ENCODE data around the gene BANK1. TPM values are rescaled to one million over a fixed set of nuclear protein-coding genes. Genes with fewer than 3 reads are reported as not detected.

Gene BANK1
- total RNA-seq, 1 donor from 2014 or later, result 0.19 TPM

GRCh38 chr4:101870874-101871273 lies 80.3 kb downstream of the BANK1 start:
- no peaks in the 10 kb centered on the region for H3K9me3 ChIP-seq (ENCODE audit: low read depth)
- H3F3A ChIP-seq (ENCODE audit: low read depth), result no peaks in the 10 kb centered on the region
- no peak for TF ChIP-seq EZH2phosphoT487 (IDR thresholded peaks at IDR 0.05)
- no peak for TF ChIP-seq CTCF (IDR thresholded peaks at IDR 0.05)
- no peak for TF ChIP-seq EZH2 (IDR thresholded peaks at IDR 0.05)
- no peaks in the 10 kb centered on the region for H4K20me1 ChIP-seq (ENCODE audit: low read depth)
- Mint-ChIP-seq H3K4me1 (no peaks in the 10 kb centered on the region), H3K27me3 (ENCODE audit: insufficient read depth, low read depth) (no peaks in the 10 kb centered on the region), H3K9me3 (no peaks in the 10 kb centered on the region), H3K27ac (no peak overlapping the region), H3K36me3 (no peaks in the 10 kb centered on the region), H3K4me3 (no peak overlapping the region)
- peaks cover 8% of the 10 kb centered on the region for H3K4me1 ChIP-seq
- no peak overlapping the region for H3K9ac ChIP-seq
- no peak overlapping the region for H2AFZ ChIP-seq (replicated peaks)
- no peaks in the 10 kb centered on the region for H3K36me3 ChIP-seq
- DNase-seq (ENCODE audit: low spot score), result no peak
- no peak overlapping the region for H3K4me2 ChIP-seq
- no peaks in the 10 kb centered on the region for H3K79me2 ChIP-seq (ENCODE audit: low read depth)
- H3K27me3 ChIP-seq, result no peaks in the 10 kb centered on the region
- H3K27ac ChIP-seq, result no peak overlapping the region
- no peak overlapping the region for H3K4me3 ChIP-seq

GRCh38 chr4:101871962-101872676 lies 81.6 kb downstream of the BANK1 start:
- Histone ChIP-seq H3K27ac (no peak overlapping the region), H3K4me2 (no peak overlapping the region), H3K4me3 (no peak overlapping the region), H3K27me3 (no peaks in the 10 kb centered on the region), H3K79me2 (ENCODE audit: low read depth) (no peaks in the 10 kb centered on the region), H3K4me1 (peaks cover 8% of the 10 kb centered on the region), H3K9ac (no peak overlapping the region), H3F3A (ENCODE audit: low read depth) (no peaks in the 10 kb centered on the region), H4K20me1 (ENCODE audit: low read depth) (no peaks in the 10 kb centered on the region), H3K36me3 (no peaks in the 10 kb centered on the region), H3K9me3 (ENCODE audit: low read depth) (no peaks in the 10 kb centered on the region), H2AFZ (replicated peaks) (peak overlapping the region; percentile 39)
- TF ChIP-seq CTCF (IDR thresholded peaks at IDR 0.05), result no peak
- TF ChIP-seq EZH2phosphoT487 (IDR thresholded peaks at IDR 0.05), result no peak
- TF ChIP-seq EZH2 (IDR thresholded peaks at IDR 0.05), result no peak
- Mint-ChIP-seq H3K4me1 (no peaks in the 10 kb centered on the region), H3K4me3 (no peak overlapping the region), H3K27ac (no peak overlapping the region), H3K36me3 (no peaks in the 10 kb centered on the region), H3K9me3 (no peaks in the 10 kb centered on the region), H3K27me3 (ENCODE audit: insufficient read depth, low read depth) (no peaks in the 10 kb centered on the region)
- no peak for DNase-seq (ENCODE audit: low spot score)

- no peaks in the 10 kb centered on the region for H3K36me3 Mint-ChIP-seq
- H3K27me3 Mint-ChIP-seq (ENCODE audit: insufficient read depth, low read depth), result no peaks in the 10 kb centered on the region
- no peak overlapping the region for H3K27ac ChIP-seq
- no peaks in the 10 kb centered on the region for H3K27me3 ChIP-seq
- H3K4me2 ChIP-seq, result no peak overlapping the region
- H3K36me3 ChIP-seq, result no peaks in the 10 kb centered on the region
- H3K9me3 ChIP-seq (ENCODE audit: low read depth), result no peaks in the 10 kb centered on the region
- H3K4me1 Mint-ChIP-seq, result no peaks in the 10 kb centered on the region
- no peak overlapping the region for H2AFZ ChIP-seq (replicated peaks)
- TF ChIP-seq CTCF (IDR thresholded peaks at IDR 0.05), result no peak
- no peak for TF ChIP-seq EZH2phosphoT487 (IDR thresholded peaks at IDR 0.05)
- H3K9me3 Mint-ChIP-seq, result peaks cover 3% of the 10 kb centered on the region
- H3K79me2 ChIP-seq (ENCODE audit: low read depth), result no peaks in the 10 kb centered on the region
- no peaks in the 10 kb centered on the region for H4K20me1 ChIP-seq (ENCODE audit: low read depth)
- H3F3A ChIP-seq (ENCODE audit: low read depth), result no peaks in the 10 kb centered on the region
- no peak overlapping the region for H3K9ac ChIP-seq
- DNase-seq (ENCODE audit: low spot score), result no peak
- H3K27ac Mint-ChIP-seq, result no peak overlapping the region
- H3K4me3 Mint-ChIP-seq, result no peak overlapping the region
- no peaks in the 10 kb centered on the region for H3K4me1 ChIP-seq
- H3K4me3 ChIP-seq, result no peak overlapping the region
These were observed 95.0 kb downstream of the BANK1 start for GRCh38 chr4:101885574-101885973.
